ENCODE results near the gene STK36.
A peak's percentile ranks its signal among the peaks of the same experiment; 100 is the strongest.

Gene STK36

DNA sequence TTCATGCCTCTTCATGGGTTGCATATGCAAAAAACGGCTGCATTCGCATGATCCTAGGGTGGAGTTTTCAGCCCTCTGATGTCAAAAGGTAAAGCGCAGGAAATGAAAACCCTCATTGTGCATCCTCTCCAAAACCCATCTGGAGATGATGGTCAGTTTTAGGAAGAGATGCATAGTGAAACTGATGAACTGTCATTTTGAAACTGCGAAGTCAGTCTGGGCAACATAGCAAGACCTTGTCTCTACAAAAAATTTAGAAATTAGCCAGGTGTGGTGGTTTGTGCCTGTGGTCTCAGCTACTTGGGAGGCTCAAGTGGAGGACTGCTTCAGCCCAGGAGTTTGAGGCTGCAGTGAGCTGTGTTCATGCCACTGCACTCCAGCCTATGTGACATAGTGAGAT lies 36.2 kb downstream of the STK36 start:
- TF ChIP-seq, protein P1, sequence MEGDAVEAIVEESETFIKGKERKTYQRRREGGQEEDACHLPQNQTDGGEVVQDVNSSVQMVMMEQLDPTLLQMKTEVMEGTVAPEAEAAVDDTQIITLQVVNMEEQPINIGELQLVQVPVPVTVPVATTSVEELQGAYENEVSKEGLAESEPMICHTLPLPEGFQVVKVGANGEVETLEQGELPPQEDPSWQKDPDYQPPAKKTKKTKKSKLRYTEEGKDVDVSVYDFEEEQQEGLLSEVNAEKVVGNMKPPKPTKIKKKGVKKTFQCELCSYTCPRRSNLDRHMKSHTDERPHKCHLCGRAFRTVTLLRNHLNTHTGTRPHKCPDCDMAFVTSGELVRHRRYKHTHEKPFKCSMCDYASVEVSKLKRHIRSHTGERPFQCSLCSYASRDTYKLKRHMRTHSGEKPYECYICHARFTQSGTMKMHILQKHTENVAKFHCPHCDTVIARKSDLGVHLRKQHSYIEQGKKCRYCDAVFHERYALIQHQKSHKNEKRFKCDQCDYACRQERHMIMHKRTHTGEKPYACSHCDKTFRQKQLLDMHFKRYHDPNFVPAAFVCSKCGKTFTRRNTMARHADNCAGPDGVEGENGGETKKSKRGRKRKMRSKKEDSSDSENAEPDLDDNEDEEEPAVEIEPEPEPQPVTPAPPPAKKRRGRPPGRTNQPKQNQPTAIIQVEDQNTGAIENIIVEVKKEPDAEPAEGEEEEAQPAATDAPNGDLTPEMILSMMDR (IDR thresholded peaks at IDR 0.05; ENCODE audit: borderline replicate concordance, insufficient read depth, low read depth, low read length) = no peak
- no peak overlapping the region for H3K4me3 ChIP-seq (ENCODE audit: low read depth, low read length)

DNA sequence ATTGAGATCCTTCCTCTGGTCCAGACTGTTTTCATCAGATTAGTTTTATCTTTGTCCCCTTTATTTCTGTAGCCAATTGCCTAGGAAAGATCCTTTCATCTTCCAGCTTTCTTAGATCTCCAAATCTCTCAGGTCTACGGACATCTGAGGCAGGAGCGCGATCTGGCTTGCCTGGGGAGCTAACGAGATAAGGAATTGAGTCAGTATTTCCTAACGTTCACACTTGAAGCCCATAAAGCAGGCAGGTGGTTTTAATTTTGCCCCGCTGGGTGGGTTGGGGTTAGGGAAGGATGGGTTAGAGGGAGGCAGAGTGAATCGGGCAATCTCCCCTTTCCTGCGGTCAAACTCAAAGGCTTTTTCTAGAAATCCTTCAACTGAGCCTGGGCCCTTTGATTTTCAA lies 38.0 kb downstream of the STK36 start:
- no peak overlapping the region for H3K4me3 ChIP-seq (ENCODE audit: low read depth, low read length)
- TF ChIP-seq, protein P1 (IDR thresholded peaks at IDR 0.05; ENCODE audit: borderline replicate concordance, insufficient read depth, low read depth, low read length) = no peak

DNA sequence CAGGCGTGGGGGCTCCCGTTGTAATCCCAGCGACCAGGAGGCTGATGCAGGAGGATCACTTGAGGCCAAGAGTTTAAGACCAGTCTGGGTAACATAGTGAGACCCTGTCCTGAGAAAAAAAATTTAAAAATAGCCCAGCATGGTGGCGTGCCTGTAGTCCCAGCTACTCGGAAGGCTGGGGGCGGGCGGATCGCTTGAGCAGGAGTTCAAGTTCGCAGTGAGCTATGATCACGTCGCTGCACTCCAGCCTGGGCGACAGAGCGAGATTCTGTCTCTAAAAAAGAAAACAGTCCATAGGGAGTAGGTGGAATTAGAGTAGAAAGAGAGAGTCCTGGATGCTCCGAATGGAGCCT lies 38.4 kb downstream of the STK36 start:
- no peak overlapping the region for H3K4me3 ChIP-seq (ENCODE audit: low read depth, low read length)
- TF ChIP-seq, protein P1 (IDR thresholded peaks at IDR 0.05; ENCODE audit: borderline replicate concordance, insufficient read depth, low read depth, low read length) = no peak

DNA sequence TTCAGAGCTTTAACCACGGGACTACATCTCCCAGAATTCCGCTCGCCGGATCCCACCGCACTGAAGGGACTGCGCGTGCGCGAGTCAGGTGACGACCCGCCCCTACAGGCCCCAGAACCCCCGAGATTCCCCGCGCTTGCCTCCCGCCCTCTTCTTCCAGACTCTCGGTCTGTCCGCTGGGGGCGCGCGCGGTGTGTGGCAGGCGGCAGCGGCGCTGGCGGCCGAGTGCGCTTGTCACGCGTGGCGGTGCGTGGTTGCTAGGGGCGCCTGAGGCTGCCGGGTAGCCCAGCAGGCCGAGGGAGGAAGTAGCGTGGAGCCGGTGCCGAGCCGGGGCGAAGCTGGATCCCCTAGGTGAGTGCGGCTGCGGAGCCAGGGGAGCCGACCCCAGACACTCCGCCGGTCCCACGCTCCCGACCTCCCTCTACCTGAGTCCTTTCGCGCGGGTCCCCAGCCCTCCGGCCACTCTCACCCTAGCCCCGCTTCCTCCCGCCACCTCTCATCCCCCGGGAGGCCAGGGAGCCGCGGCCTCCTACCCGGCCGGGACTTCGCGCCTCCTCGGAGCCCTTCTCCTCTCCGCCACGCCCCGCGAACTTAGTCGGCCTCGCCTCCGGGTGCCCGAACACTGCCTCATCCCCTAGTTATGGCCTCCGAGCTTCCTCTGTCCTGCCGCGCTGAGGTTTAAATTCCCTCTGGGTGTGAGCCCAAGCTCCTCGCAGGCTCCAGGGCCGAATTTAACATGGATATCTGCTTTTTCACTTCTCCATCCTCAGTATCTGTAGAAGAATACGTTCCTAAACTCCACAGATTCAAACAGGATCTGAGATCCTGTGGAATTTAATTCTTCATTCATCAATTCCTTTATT lies 39.0 kb downstream of the STK36 start, which contains the start of gene TTLL4:
TTLL4 (plus strand) TSS at position 149 of the 863 bp plus-strand sequence. CDS start 26,842 bp downstream, outside the sequence.
- H3K4me3 ChIP-seq (ENCODE audit: low read depth, low read length) = peak within 1 kb of the TSS; percentile 88
- TF ChIP-seq, protein P1 (IDR thresholded peaks at IDR 0.05; ENCODE audit: borderline replicate concordance, insufficient read depth, low read depth, low read length) = peak; percentile 94

DNA sequence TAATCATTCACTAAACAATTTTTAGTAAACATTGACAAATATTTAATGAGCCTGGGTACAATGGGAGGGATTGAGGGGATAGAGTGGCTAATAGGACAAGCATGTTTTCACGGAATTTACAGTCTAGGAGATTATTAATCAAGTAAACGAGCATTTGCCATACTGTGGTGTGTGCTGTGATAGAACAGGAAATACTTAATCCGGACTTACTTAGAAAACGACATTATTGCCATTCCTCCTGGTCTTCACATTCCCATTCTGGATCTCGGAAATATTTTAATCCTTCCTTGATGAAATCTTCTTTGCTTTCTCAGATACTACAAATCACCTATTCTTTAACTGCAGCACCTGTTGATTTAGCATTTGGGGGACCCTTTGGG lies 39.7 kb downstream of the STK36 start:
- peak overlapping the region; percentile 88 for H3K4me3 ChIP-seq (ENCODE audit: low read depth, low read length)
- TF ChIP-seq, protein P1 (IDR thresholded peaks at IDR 0.05; ENCODE audit: borderline replicate concordance, insufficient read depth, low read depth, low read length) = no peak

DNA sequence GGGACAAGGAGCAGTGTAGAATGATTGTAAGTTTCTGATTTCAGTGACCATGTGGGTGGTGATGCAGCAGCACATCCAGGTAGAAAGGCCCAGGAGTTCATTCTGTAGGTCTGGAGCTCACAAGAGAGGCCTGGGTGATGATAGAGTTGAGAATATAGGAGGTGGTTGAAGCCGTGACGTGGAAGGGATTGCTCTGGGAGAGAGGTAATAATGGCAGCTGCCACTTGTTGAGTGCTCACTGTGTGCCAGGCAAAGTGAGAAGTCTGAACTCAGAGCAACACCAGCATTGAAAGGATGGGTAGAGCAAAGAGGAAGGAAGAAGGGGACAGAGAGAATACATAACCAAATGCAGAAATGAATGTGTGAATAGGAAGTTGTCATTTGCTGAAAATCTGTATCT lies 42.0 kb downstream of the STK36 start:
- no peak overlapping the region for H3K4me3 ChIP-seq (ENCODE audit: low read depth, low read length)
- TF ChIP-seq, protein P1 (IDR thresholded peaks at IDR 0.05; ENCODE audit: borderline replicate concordance, insufficient read depth, low read depth, low read length) = no peak

DNA sequence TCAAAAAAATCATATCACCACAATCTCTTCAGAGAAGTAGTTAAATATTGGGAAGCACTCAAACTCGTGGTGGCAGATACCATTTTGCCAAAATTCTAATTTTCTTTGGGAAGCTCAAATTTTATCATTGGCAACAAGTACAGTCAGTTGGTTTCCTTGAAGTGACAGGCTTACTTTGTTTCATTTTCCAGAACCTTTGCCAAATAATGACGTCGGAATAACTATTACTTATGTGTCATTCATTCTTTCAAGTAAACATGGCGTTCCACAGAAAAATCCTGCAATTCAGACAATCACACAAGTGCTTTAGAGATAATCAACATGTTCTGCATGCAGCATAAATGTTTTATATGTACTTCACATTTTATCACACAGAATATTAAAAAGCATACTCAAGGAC lies 44.2 kb downstream of the STK36 start:
- H3K4me3 ChIP-seq (ENCODE audit: low read depth, low read length) = no peak overlapping the region
- TF ChIP-seq, protein P1 (IDR thresholded peaks at IDR 0.05; ENCODE audit: borderline replicate concordance, insufficient read depth, low read depth, low read length) = no peak

Measured in GM12875 (cell line).